GM12874 (cell line): ENCODE measurements around the gene SYCP1.

ENCODE experiments used
- CTCF ChIP-seq: IDR thresholded peaks from 2 replicates; pipeline ENCODE4 v1.5.1; 2011; ENCODE audit warnings: low read depth, mild to moderate bottlenecking, control low read depth, low read length, moderate library complexity; ENCODE audit not compliant: insufficient read depth

The SYCP1 gene

GRCh38 chr1:114832057-114832456 lies 22.6 kb upstream of the SYCP1 start:
- TF ChIP-seq CTCF: no peak

- no peak for TF ChIP-seq CTCF
Observed at GRCh38 chr1:114833421-114833820, 21.2 kb upstream of the SYCP1 start.

GRCh38 chr1:114844270-114844669 lies 10.4 kb upstream of the SYCP1 start:
- no peak for TF ChIP-seq CTCF

GRCh38 chr1:114853584-114853983 lies 1.1 kb upstream of the SYCP1 start:
- TF ChIP-seq CTCF: no peak

GRCh38 chr1:114861384-114861783 lies 6.7 kb downstream of the SYCP1 start:
- TF ChIP-seq CTCF: no peak

GRCh38 chr1:114892194-114892918 lies 37.7 kb downstream of the SYCP1 start:
- TF ChIP-seq CTCF: no peak

GRCh38 chr1:114896795-114897194 lies 42.1 kb downstream of the SYCP1 start:
- TF ChIP-seq CTCF: no peak
